H1 (cell line): ENCODE results near the gene GPC1. TPM values are rescaled to one million over a fixed set of nuclear protein-coding genes. Genes with fewer than 3 reads are reported as not detected.

Experiments used
- CTCF ChIA-PET: fragments of 300-600 bp; sonication (Branson Sonifier 250); formaldehyde crosslinking; loops from one replicate; lab custom pipeline; 2021; ENCODE audit not compliant: partially characterized antibody; lab: Charles Lee
- POLR2A ChIA-PET: fragments of 300-600 bp; sonication (Branson Sonifier 250); formaldehyde crosslinking; loops from one replicate; lab custom pipeline; 2021; ENCODE audit warnings: inconsistent platforms; ENCODE audit not compliant: partially characterized antibody; lab: Charles Lee
- DNase-seq, 2 experiments: peaks; one replicate each; pipeline versions ENCODE4 v3.0.0 to v3.0.0-alpha.2; 2010 to 2022; ENCODE audit warnings: low spot score in 2 of 2, low read depth in 1 of 2, mixed read lengths in 1 of 2
- FAIRE-seq: peaks from 2 replicates; lab custom pipeline; 2011; peaks lifted over from hg19 to GRCh38; lab: Jason Lieb, UNC
- H2AFZ ChIP-seq: 2 replicates; pipeline ENCODE4 v1.8.1; 2012; ENCODE audit warnings: low read length, inconsistent platforms
- H2AK5ac ChIP-seq: 2 replicates; pipeline ENCODE4 v1.6.1; 2013; ENCODE audit warnings: low read depth, low read length
- H2BK120ac ChIP-seq: replicated peaks from 2 replicates; pipeline ENCODE3; 2013; ENCODE audit warnings: low read depth, low read length, inconsistent platforms
- H2BK12ac ChIP-seq: 2 replicates; pipeline ENCODE4 v1.6.1; 2013; ENCODE audit warnings: low read depth, low read length
- H2BK15ac ChIP-seq: 2 replicates; pipeline ENCODE4 v1.6.1; 2013; ENCODE audit warnings: low read length
- H2BK20ac ChIP-seq: 2 replicates; pipeline ENCODE4 v1.6.1; 2013; ENCODE audit warnings: low read length
- H2BK5ac ChIP-seq: 2 replicates; pipeline ENCODE4 v1.6.1; 2013; ENCODE audit warnings: low read depth, low read length
- H3K14ac ChIP-seq: 2 replicates; pipeline ENCODE4 v1.6.1; 2013; ENCODE audit warnings: inconsistent platforms; ENCODE audit not compliant: insufficient read length
- H3K18ac ChIP-seq: 2 replicates; pipeline ENCODE4 v1.6.1; 2013; ENCODE audit warnings: low read length; ENCODE audit errors: extremely low read depth
- H3K23ac ChIP-seq: 2 replicates; pipeline ENCODE4 v1.6.1; 2013; ENCODE audit warnings: inconsistent platforms; ENCODE audit not compliant: insufficient read length
- H3K23me2 ChIP-seq: 2 replicates; pipeline ENCODE4 v1.6.1; 2013; ENCODE audit warnings: low read depth, low read length
- H3K27ac ChIP-seq: 2 replicates; pipeline ENCODE4 v1.6.1; 2011; ENCODE audit warnings: low read depth, low read length, inconsistent platforms
- H3K27me3 ChIP-seq, 4 experiments: replicated peaks in 1 of 4; 1 replicate in 1 of 4; 2 replicates in 3 of 4; pipeline versions ENCODE4 v1.6.1 to v1.8.1; 2011 to 2013; ENCODE audit warnings: low read length in 3 of 4, mild to moderate bottlenecking in 3 of 4, inconsistent platforms in 2 of 4, mixed read lengths in 2 of 4, moderate library complexity in 1 of 4; ENCODE audit not compliant: control insufficient read depth in 3 of 4, insufficient read depth in 3 of 4; ENCODE audit errors: extremely low read depth in 1 of 4
- H3K36me3 ChIP-seq, 4 experiments: 2 replicates each; pipeline versions ENCODE4 v1.6.1 to v1.8.1; 2011 to 2013; ENCODE audit warnings: mild to moderate bottlenecking in 4 of 4, low read length in 3 of 4, moderate library complexity in 2 of 4, control low read depth in 1 of 4, inconsistent platforms in 1 of 4; ENCODE audit not compliant: insufficient read depth in 4 of 4, control insufficient read depth in 2 of 4
- H3K4ac ChIP-seq: replicated peaks from 2 replicates; pipeline ENCODE3; 2013; ENCODE audit warnings: low read length, low read depth, mixed read lengths, inconsistent platforms; ENCODE audit not compliant: insufficient read length
- H3K4me1 ChIP-seq, 4 experiments: replicated peaks in 1 of 4; 1 replicate in 1 of 4; 2 replicates in 3 of 4; pipeline versions ENCODE4 v1.6.1 to v1.8.1; 2011 to 2013; ENCODE audit warnings: low read length in 3 of 4, inconsistent platforms in 2 of 4, mixed read lengths in 1 of 4; ENCODE audit not compliant: insufficient read depth in 4 of 4, control insufficient read depth in 3 of 4
- H3K4me2 ChIP-seq, 2 experiments: 2 replicates each; pipeline versions ENCODE4 v1.6.1 to v1.8.1; 2011 to 2013; ENCODE audit warnings: low read depth in 2 of 2, low read length in 2 of 2, control low read depth in 1 of 2, inconsistent platforms in 1 of 2, mild to moderate bottlenecking in 1 of 2; ENCODE audit not compliant: insufficient read depth in 1 of 2
- H3K4me3 ChIP-seq, 4 experiments: fragments of 200-600, 300-600 bp in 1 of 4; sonication (generic), shearing (Covaris generic), sonication (Bioruptor Twin) in 1 of 4; 2 replicates each; pipeline versions ENCODE4 v1.5.1 to v1.8.1; 2011 to 2016; ENCODE audit warnings: low read length in 4 of 4, low read depth in 3 of 4, control low read depth in 2 of 4, inconsistent platforms in 2 of 4, mild to moderate bottlenecking in 2 of 4, mixed read lengths in 1 of 4, moderate library complexity in 1 of 4; ENCODE audit not compliant: insufficient read depth in 2 of 4; ENCODE audit errors: extremely low read depth in 1 of 4
- H3K56ac ChIP-seq: replicated peaks from 2 replicates; pipeline ENCODE3; 2013; ENCODE audit warnings: low read depth, mild to moderate bottlenecking, mixed read lengths, low read length, inconsistent platforms; ENCODE audit not compliant: insufficient read length
- H3K79me1 ChIP-seq: 2 replicates; pipeline ENCODE4 v1.6.1; 2013; ENCODE audit warnings: low read depth, low read length, control low read depth
- H3K79me2 ChIP-seq, 2 experiments: 2 replicates each; pipeline versions ENCODE4 v1.6.1 to v1.8.1; 2012 to 2013; ENCODE audit warnings: low read length in 2 of 2, mild to moderate bottlenecking in 2 of 2, inconsistent platforms in 1 of 2; ENCODE audit not compliant: insufficient read depth in 2 of 2, control insufficient read depth in 1 of 2
- H3K9ac ChIP-seq, 4 experiments: replicated peaks in 1 of 4; 1 replicate in 1 of 4; 2 replicates in 3 of 4; pipeline versions ENCODE4 v1.6.1 to v1.8.1; 2011 to 2013; ENCODE audit warnings: low read depth in 3 of 4, low read length in 3 of 4, control low read depth in 2 of 4, mild to moderate bottlenecking in 2 of 4, moderate library complexity in 2 of 4, inconsistent platforms in 1 of 4; ENCODE audit errors: extremely low read depth in 1 of 4
- H3K9me3 ChIP-seq, 2 experiments: 2 replicates each; pipeline versions ENCODE4 v1.6.1 to v1.8.1; 2012 to 2013; ENCODE audit warnings: mild to moderate bottlenecking in 2 of 2, moderate library complexity in 2 of 2, control low read depth in 1 of 2, inconsistent platforms in 1 of 2, low read depth in 1 of 2, low read length in 1 of 2, mixed read lengths in 1 of 2; ENCODE audit not compliant: insufficient read depth in 2 of 2
- H4K20me1 ChIP-seq, 2 experiments: replicated peaks in 1 of 2; 2 replicates each; pipeline versions ENCODE3 to v1.8.1; 2011 to 2013; ENCODE audit warnings: inconsistent platforms in 2 of 2, low read length in 2 of 2, mild to moderate bottlenecking in 1 of 2; ENCODE audit not compliant: insufficient read depth in 2 of 2, control insufficient read depth in 1 of 2
- H4K5ac ChIP-seq: 2 replicates; pipeline ENCODE4 v1.6.1; 2013; ENCODE audit warnings: low read length, low read depth, mixed read lengths, inconsistent platforms; ENCODE audit not compliant: insufficient read length
- H4K8ac ChIP-seq: 2 replicates; pipeline ENCODE4 v1.8.0; 2013; ENCODE audit warnings: mild to moderate bottlenecking, moderate library complexity, low read length, inconsistent platforms; ENCODE audit not compliant: insufficient read depth; ENCODE audit errors: extremely low read depth
- H4K91ac ChIP-seq: replicated peaks from 2 replicates; pipeline ENCODE3; 2013; ENCODE audit warnings: low read length, mixed read lengths, inconsistent platforms; ENCODE audit not compliant: insufficient read length
- EZH2 ChIP-seq: fragments of 200-600 bp; sonication (generic); IDR thresholded peaks from 2 replicates; pipeline ENCODE4 v1.7.1; 2012; ENCODE audit warnings: low read depth, mild to moderate bottlenecking, moderate library complexity, low read length, inconsistent platforms; ENCODE audit not compliant: severe bottlenecking
- KDM5A ChIP-seq: fragments of 200-600 bp; IDR thresholded peaks from 2 replicates; pipeline ENCODE4 v1.7.1; 2012; ENCODE audit warnings: mild to moderate bottlenecking, low read length, inconsistent platforms, mixed read lengths
- POLR2A ChIP-seq, 2 experiments: IDR thresholded peaks; 1 replicate in 1 of 2; 2 replicates in 1 of 2; pipeline ENCODE4 v1.6.1; 2011; ENCODE audit warnings: low read depth in 2 of 2, low read length in 2 of 2, mild to moderate bottlenecking in 2 of 2; ENCODE audit errors: control extremely low read depth in 1 of 2
- POLR2AphosphoS5 ChIP-seq: IDR thresholded peaks from 2 replicates; pipeline ENCODE4 v1.6.1; 2011; ENCODE audit warnings: low read depth, low read length
- SAP30 ChIP-seq: fragments of 300-600 bp; sonication (generic); IDR thresholded peaks from 2 replicates; pipeline ENCODE4 v1.7.1; 2012; ENCODE audit warnings: low read length, moderate library complexity, mild to moderate bottlenecking, inconsistent platforms; ENCODE audit not compliant: insufficient read depth, insufficient replicate concordance
- YY1 ChIP-seq: IDR thresholded peaks from 2 replicates; pipeline ENCODE4 v1.6.1; 2011; ENCODE audit warnings: low read depth, mild to moderate bottlenecking, low read length
- WGBS, 2 experiments: shearing (Covaris generic) in 1 of 2; methylation state at CpG; one replicate each; pipeline versions ENCODE4 v1.1.6 to v1.1.7; 2013 to 2015; ENCODE audit warnings: low lambda C conversion rate in 2 of 2, mixed read lengths in 2 of 2, inconsistent platforms in 1 of 2, low coverage in 1 of 2, missing lambda C conversion rate in 1 of 2; ENCODE audit not compliant: insufficient replicate concordance in 2 of 2, insufficient coverage in 1 of 2, insufficient read length in 1 of 2; ENCODE audit errors: extremely low coverage in 1 of 2, missing lambda C conversion rate in 1 of 2; 5-methylcytosine and 5-hydroxymethylcytosine counted together
- polyA plus RNA-seq, 7 experiments: library from polyadenylated mRNA; depleted of rRNA in 3 of 7; stranded (reverse) in 5 of 7; unstranded in 2 of 7; fragments of >200 nt in 5 of 7; fragments of 200-250 nt in 2 of 7; gene quantifications; 1 replicate in 5 of 7; 2 replicates in 1 of 7; 4 replicates in 1 of 7; pipeline versions ENCODE4 v1.2.1 to v1.2.3, GENCODE V29; 2011 to 2013; ENCODE audit warnings: missing spikeins in 2 of 7, mixed read lengths in 2 of 7
- total RNA-seq: library from RNA; stranded (reverse); fragmentation: NEBNext Ultra II Directional; extraction: Animal tissue kit (Norgen Biotek cat#: 25700); gene quantifications from 2 replicates; pipeline ENCODE4 v1.2.1, GENCODE V29; 2021

GPC1 gene
- total and polyA plus RNA-seq, 2 of the 8 experiments (the other 6 are each of a cell fraction or from before 2014, with no cell fraction given): 21.9 to 28.3 TPM

DNA sequence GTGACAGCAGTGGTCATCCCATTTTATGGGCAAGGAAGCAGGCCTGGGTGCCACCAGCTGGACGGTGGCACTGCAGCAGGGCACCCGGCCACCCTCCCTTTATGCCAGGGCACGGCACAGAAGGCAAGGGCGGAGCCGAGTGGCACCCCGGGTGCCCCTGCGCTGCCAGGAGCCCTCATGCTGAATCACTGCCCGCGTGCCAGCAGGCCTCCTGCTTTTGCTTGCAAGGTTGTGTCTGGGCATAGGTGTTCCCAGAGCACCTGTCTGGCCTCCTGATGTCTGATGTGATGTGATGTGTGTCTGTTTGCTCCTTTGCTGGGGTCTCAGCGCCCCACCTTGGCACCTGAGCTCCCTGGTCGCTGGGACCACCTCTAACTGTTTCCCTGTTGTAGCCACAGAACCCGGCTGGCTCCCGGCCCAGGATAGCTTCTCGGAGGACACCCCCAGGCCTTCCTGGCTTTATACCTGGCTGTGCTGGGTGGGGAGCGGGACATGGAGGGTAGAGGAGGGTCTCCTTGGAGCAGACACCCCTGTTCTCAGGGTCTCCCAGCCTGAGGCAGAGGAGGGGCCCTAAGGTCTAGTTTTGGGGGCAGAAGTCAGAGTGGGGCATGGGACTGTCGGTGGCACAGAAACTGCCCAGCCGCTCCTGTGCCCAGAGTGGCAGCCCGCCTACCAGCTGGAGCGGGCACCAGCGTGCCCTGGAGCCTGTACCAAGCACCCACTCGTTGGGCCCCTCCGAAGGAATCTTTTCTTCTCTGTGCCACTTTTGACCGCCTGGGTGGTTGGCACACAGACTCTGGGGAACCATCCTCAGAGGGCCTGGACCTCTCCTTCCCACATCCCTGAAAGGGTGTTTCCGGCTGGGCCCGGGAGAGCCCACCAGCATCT is 3.6 kb downstream of the GPC1 start:
- POLR2A ChIA-PET: no interaction called here
- no peak overlapping the region for H4K5ac ChIP-seq
- no peak overlapping the region for H3K18ac ChIP-seq
- H2BK15ac ChIP-seq: no peak overlapping the region
- peaks cover 14 to 24% (median 19%) of the 10 kb centered on the region in 4 experiments for H3K27me3 ChIP-seq
- H4K91ac ChIP-seq: no peak overlapping the region
- H3K27ac ChIP-seq: no peak overlapping the region
- peaks cover 0 to 9% of the 10 kb centered on the region in 2 experiments; a peak in 1 of 4 replicates for H3K79me2 ChIP-seq
- H3K36me3 ChIP-seq: no peaks in the 10 kb centered on the region; a peak in 1 of 8 replicates
- peaks cover 0 to 15% (median 1%) of the 10 kb centered on the region in 4 experiments; a peak in 6 of 7 replicates for H3K4me1 ChIP-seq
- no peak overlapping the region for H3K9ac ChIP-seq
- FAIRE-seq (no peak), DNase-seq (no peak)
- H2BK12ac ChIP-seq: no peak overlapping the region
- no peak overlapping the region for H2BK120ac ChIP-seq
- peaks cover 24 to 35% of the 10 kb centered on the region in 2 experiments for H4K20me1 ChIP-seq
- CTCF ChIA-PET: interaction anchor here (0.5 to 2.1 kb wide), 13 partner anchors 8 to 414 kb away, joined by 3 to 13 read pairs (median 4); partner anchors contain the start of gene NDUFA10
- no peak overlapping the region for H2BK5ac ChIP-seq
- H2AK5ac ChIP-seq: no peak overlapping the region
- TF ChIP-seq SAP30: no peak
- TF ChIP-seq POLR2AphosphoS5: no peak
- TF ChIP-seq KDM5A: no peak
- no peak for TF ChIP-seq POLR2A (IDR thresholded peaks at IDR 0.05; ENCODE audit: control extremely low read depth in 1 of 2, low read depth in 2 of 2, low read length in 2 of 2)
- no peak for TF ChIP-seq YY1
- TF ChIP-seq EZH2: no peak
- no peak overlapping the region for H2AFZ ChIP-seq
- H3K4me3 ChIP-seq: no peak overlapping the region
- H3K14ac ChIP-seq: no peak overlapping the region
- H4K8ac ChIP-seq: no peak overlapping the region
- H3K9me3 ChIP-seq: no peaks in the 10 kb centered on the region
- H2BK20ac ChIP-seq: no peak overlapping the region
- H3K23me2 ChIP-seq: peaks cover 7% of the 10 kb centered on the region; the same call in 1 of the 2 replicates
- WGBS, 2 experiments: 82% methylated on average over 23 of the region's 25 CpGs; no CpG with 5 or more reads in 1 of the 2 experiments
- H3K79me1 ChIP-seq: peaks cover 5% of the 10 kb centered on the region; the same call in 1 of the 2 replicates
- H3K23ac ChIP-seq: no peak overlapping the region
- H3K4me2 ChIP-seq: no peak overlapping the region
- no peak overlapping the region for H3K4ac ChIP-seq
- H3K56ac ChIP-seq: no peak overlapping the region
